GM12878 (cell line): ENCODE results near the gene FFAR2. TPM values are rescaled to one million over a fixed set of nuclear protein-coding genes. Genes with fewer than 3 reads are reported as not detected.

Experiments
- ATAC-seq: fragments of 200-7000 bp; cut with Tn5 transposase; 3 replicates; pipeline ENCODE4 v1.9.1; 2020; ENCODE audit warnings: mild to moderate bottlenecking, moderate library complexity
- BruUV-seq: library from RNA; stranded (reverse); fragments of 400-500 nt; replicated peaks from 2 replicates; lab custom pipeline; 2021; lab: Mats Ljungman, UMichigan
- CTCF ChIA-PET: fragments of 300-600 bp; sonication (Branson Sonifier 250); formaldehyde crosslinking; extraction: SDS; loops from one replicate; lab custom pipeline; 2021; ENCODE audit warnings: inconsistent platforms; lab: Yijun Ruan, JAX
- POLR2A ChIA-PET: fragments of 350-600 bp; formaldehyde crosslinking; extraction: SDS; loops from one replicate; lab custom pipeline; 2021; ENCODE audit warnings: inconsistent platforms; lab: Charles Lee
- RAD21 ChIA-PET: fragments of 300-600 bp; sonication (Branson Sonifier 250); formaldehyde crosslinking; loops from one replicate; lab custom pipeline; 2023; ENCODE audit warnings: antibody characterized with exemption; ENCODE audit not compliant: unreplicated experiment; lab: Charles Lee
- SMC1A ChIA-PET: fragments of 300-600 bp; sonication (Branson Sonifier 250); formaldehyde crosslinking; loops from one replicate; lab custom pipeline; 2023; ENCODE audit not compliant: unreplicated experiment, uncharacterized antibody; lab: Charles Lee
- DNase-seq: peaks from one replicate; pipeline ENCODE4 v3.0.0-alpha.2; 2011; ENCODE audit warnings: low read depth, low spot score
- FAIRE-seq: peaks from 3 replicates; lab custom pipeline; 2011; peaks lifted over from hg19 to GRCh38; lab: Jason Lieb, UNC
- H2AFZ ChIP-seq: 2 replicates; pipeline ENCODE4 v1.6.0; 2011; ENCODE audit warnings: low read depth, low read length, control low read depth; ENCODE audit not compliant: control insufficient read depth
- H3K27ac ChIP-seq: 2 replicates; pipeline ENCODE4 v1.5.1; 2011; ENCODE audit warnings: control low read depth; ENCODE audit not compliant: control insufficient read depth, insufficient read depth
- H3K27me3 ChIP-seq, 2 experiments: replicated peaks in 1 of 2; 2 replicates each; pipeline versions ENCODE4 v1.6.0 to v1.6.1; 2011; ENCODE audit warnings: low read length in 1 of 2; ENCODE audit not compliant: control insufficient read depth in 2 of 2, insufficient read depth in 2 of 2
- H3K36me3 ChIP-seq, 2 experiments: 2 replicates each; pipeline ENCODE4 v1.5.1; 2011; ENCODE audit warnings: low read length in 1 of 2; ENCODE audit not compliant: control insufficient read depth in 2 of 2, insufficient read depth in 2 of 2
- H3K4me1 ChIP-seq: 2 replicates; pipeline ENCODE4 v1.6.1; 2011; ENCODE audit warnings: mild to moderate bottlenecking, low read length, moderate library complexity, mixed read lengths; ENCODE audit not compliant: control insufficient read depth, insufficient read depth
- H3K4me2 ChIP-seq: 2 replicates; pipeline ENCODE4 v1.6.0; 2011; ENCODE audit warnings: control low read depth; ENCODE audit not compliant: control insufficient read depth, insufficient read depth
- H3K4me3 ChIP-seq: fragments of 200-600 bp; sonication (generic); 2 replicates; pipeline ENCODE4 v1.5.1; 2016
- H3K79me2 ChIP-seq: 2 replicates; pipeline ENCODE4 v1.6.0; 2011; ENCODE audit warnings: low read length; ENCODE audit not compliant: control insufficient read depth, insufficient read depth
- H3K9ac ChIP-seq: 2 replicates; pipeline ENCODE4 v1.8.0; 2011; ENCODE audit warnings: low read length, control low read depth, mixed read lengths; ENCODE audit not compliant: control insufficient read depth, insufficient read depth
- H3K9me3 ChIP-seq: replicated peaks from 3 replicates; pipeline ENCODE4 v1.5.1; 2011; ENCODE audit warnings: mild to moderate bottlenecking, low read length; ENCODE audit not compliant: control insufficient read depth, insufficient read depth
- H4K20me1 ChIP-seq: 2 replicates; pipeline ENCODE4 v1.6.0; 2011; ENCODE audit not compliant: control insufficient read depth, insufficient read depth
- BMI1 ChIP-seq: fragments of 450-650 bp; IDR thresholded peaks from 2 replicates; pipeline ENCODE4 v1.6.1; 2016; ENCODE audit warnings: mild to moderate bottlenecking, moderate library complexity, borderline replicate concordance
- HDGF ChIP-seq: fragments of 450-650 bp; IDR thresholded peaks from 2 replicates; pipeline ENCODE4 v1.6.1; 2016; ENCODE audit warnings: antibody characterized with exemption
- IKZF1 ChIP-seq: fragments of 450-650 bp; conservative IDR thresholded peaks from 2 replicates; pipeline ENCODE4 v1.6.1; 2017; ENCODE audit warnings: antibody characterized with exemption, mild to moderate bottlenecking
- KAT2A ChIP-seq: conservative IDR thresholded peaks from 2 replicates; pipeline ENCODE4 v1.6.1; 2011; ENCODE audit warnings: low read depth, low read length; ENCODE audit not compliant: control insufficient read depth
- NR2C2 ChIP-seq: IDR thresholded peaks from 2 replicates; pipeline ENCODE4 v1.6.1; 2011; ENCODE audit warnings: borderline replicate concordance, low read depth; ENCODE audit not compliant: control insufficient read depth, insufficient read length
- SUPT20H ChIP-seq: IDR thresholded peaks from 2 replicates; pipeline ENCODE4 v1.6.1; 2011; ENCODE audit warnings: low read depth, mild to moderate bottlenecking, low read length, moderate library complexity, borderline replicate concordance; ENCODE audit not compliant: control insufficient read depth
- ZBTB40 ChIP-seq: fragments of 450-650 bp; IDR thresholded peaks from 2 replicates; pipeline ENCODE4 v1.6.1; 2016; ENCODE audit warnings: mild to moderate bottlenecking, moderate library complexity, borderline replicate concordance
- ZNF207 ChIP-seq: fragments of 450-650 bp; IDR thresholded peaks from 2 replicates; pipeline ENCODE4 v1.6.1; 2014; ENCODE audit warnings: antibody characterized with exemption, mild to moderate bottlenecking, borderline replicate concordance
- WGBS: methylation state at CpG from one replicate; pipeline ENCODE4 v1.1.6; 2016; ENCODE audit warnings: low lambda C conversion rate; ENCODE audit not compliant: insufficient replicate concordance, insufficient coverage; ENCODE audit errors: missing lambda C conversion rate; 5-methylcytosine and 5-hydroxymethylcytosine counted together
- in situ Hi-C: fragments of 300-500 bp; cut with MboI; formaldehyde crosslinking; loops from 9 replicates; pipeline ENCODE4 v1.14.3; 2018; ENCODE audit warnings: mixed read lengths
- intact Hi-C: fragments of 100-400 bp; cut with micrococcal nuclease; formaldehyde crosslinking; loops from one replicate; pipeline ENCODE4 v1.14.2; 2022; ENCODE audit not compliant: unreplicated experiment
- polyA plus RNA-seq, 11 experiments: library from polyadenylated mRNA; depleted of rRNA in 4 of 11; unstranded in 6 of 11; stranded (reverse) in 5 of 11; fragments of >200 nt; fragmentation: Nextera tagmentation in 4 of 11; fragmentation: Illumina TruSeq in 1 of 11; extraction: Ambion mirVana in 4 of 11; extraction: Trizol in 1 of 11; gene quantifications; 1 replicate in 1 of 11; 2 replicates in 10 of 11; pipeline versions ENCODE4 v1.2.1 to v1.2.3, GENCODE V29; 2011 to 2016; ENCODE audit warnings: inconsistent platforms in 2 of 11, missing spikeins in 2 of 11, low read depth in 1 of 11
- total RNA-seq, 4 experiments: library from RNA; depleted of rRNA in 3 of 4; stranded (reverse); fragments of >200 nt in 3 of 4; fragmentation: Illumina TruSeq in 1 of 4; extraction: Trizol in 1 of 4; gene quantifications; 2 replicates each; pipeline versions ENCODE4 v1.2.1 to v1.2.3, GENCODE V29; 2013 to 2021
- TF ChIP-seq, protein P1 (sequence below): IDR thresholded peaks from 2 replicates; pipeline ENCODE4 v1.6.1; 2011; ENCODE audit warnings: borderline replicate concordance, low read depth, mild to moderate bottlenecking, moderate library complexity, low read length; ENCODE audit not compliant: insufficient read depth, poor library complexity, severe bottlenecking
- TF ChIP-seq, protein P2 (sequence below): IDR thresholded peaks from 2 replicates; pipeline ENCODE4 v1.6.1; 2011; ENCODE audit warnings: borderline replicate concordance, low read depth, mild to moderate bottlenecking, moderate library complexity, mixed read lengths, low read length; ENCODE audit not compliant: insufficient read depth; ENCODE audit errors: extremely low read length

FFAR2 gene
- total and polyA plus RNA-seq, 10 of the 15 experiments (the other 5 are each of a cell fraction or from before 2014, with no cell fraction given), result 0.05 to 4.0 (median 2.1) TPM

DNA sequence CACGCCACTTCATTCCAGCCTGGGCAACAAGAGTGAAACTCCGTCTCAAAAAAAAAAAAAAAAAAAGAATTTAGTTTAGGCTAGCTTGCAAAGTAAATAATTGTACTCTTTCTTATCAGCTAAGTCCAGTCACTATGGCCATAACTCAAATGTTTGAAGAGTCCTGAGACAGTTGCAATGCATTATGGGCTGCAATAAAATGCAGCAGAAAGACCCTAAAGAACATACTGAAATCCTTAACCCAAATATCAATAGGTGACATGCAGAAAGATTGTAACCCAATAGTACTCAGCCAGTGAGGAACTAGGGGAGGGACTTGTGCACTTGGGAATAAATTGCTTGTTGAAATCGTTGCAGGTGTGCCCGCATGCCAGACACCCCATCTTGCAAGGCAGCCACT lies 20.9 kb upstream of the FFAR2 start (continued):
- TF ChIP-seq, protein P1, sequence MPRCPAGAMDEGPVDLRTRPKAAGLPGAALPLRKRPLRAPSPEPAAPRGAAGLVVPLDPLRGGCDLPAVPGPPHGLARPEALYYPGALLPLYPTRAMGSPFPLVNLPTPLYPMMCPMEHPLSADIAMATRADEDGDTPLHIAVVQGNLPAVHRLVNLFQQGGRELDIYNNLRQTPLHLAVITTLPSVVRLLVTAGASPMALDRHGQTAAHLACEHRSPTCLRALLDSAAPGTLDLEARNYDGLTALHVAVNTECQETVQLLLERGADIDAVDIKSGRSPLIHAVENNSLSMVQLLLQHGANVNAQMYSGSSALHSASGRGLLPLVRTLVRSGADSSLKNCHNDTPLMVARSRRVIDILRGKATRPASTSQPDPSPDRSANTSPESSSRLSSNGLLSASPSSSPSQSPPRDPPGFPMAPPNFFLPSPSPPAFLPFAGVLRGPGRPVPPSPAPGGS, result no peak
- TF ChIP-seq NR2C2 (no peak), ZBTB40 (no peak), IKZF1 (no peak)

DNA sequence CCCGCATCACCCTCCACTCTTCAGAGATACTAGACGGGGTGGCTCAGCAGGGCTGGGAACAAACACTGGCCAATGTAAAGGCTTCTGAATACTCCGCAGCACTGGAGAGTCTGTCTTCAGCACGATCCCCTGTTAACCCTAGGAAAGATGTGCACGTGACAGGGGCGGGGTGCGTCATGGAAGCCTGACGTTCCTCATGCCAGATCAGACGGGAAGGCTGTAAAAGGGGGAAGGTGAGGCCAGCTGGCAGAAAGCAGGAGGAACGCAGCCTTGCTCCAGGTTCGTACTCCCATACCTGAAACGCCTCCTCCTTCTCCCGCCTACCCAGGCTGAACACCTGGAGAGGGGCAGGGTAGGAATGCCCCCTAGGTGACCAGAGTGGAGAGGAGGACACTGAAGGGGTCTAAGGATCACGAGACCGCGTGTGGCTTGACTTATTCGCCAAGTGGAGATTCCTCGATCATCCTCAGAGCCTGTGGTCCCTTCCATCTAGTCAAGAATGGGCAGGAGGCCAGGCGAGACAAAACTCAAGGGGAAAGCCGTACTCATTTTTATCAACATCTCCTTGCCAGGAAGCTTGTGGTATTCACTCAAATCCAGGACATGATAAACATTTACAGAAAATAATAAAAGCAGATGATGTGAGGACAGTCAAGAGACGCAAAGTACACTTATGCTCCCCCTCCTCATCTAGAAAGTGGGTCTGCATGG lies 18.2 kb upstream of the FFAR2 start:
- CTCF ChIA-PET, result interaction anchor here (0.9 to 1.9 kb wide), 3 partner anchors 9 to 33 kb away, joined by 3 to 6 read pairs (median 5); no protein-coding TSS in a partner anchor
- FAIRE-seq, result no peak
- H3K4me2 ChIP-seq, result no peak overlapping the region
- TF ChIP-seq SUPT20H (no peak), BMI1 (no peak), ZNF207 (no peak), HDGF (no peak), KAT2A (no peak)
- TF ChIP-seq, protein P2, sequence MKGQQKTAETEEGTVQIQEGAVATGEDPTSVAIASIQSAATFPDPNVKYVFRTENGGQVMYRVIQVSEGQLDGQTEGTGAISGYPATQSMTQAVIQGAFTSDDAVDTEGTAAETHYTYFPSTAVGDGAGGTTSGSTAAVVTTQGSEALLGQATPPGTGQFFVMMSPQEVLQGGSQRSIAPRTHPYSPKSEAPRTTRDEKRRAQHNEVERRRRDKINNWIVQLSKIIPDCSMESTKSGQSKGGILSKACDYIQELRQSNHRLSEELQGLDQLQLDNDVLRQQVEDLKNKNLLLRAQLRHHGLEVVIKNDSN, result no peak

More for the DNA sequence above, 18.2 kb upstream of the FFAR2 start:
- no peak overlapping the region for H3K9ac ChIP-seq
- H3K27me3 ChIP-seq, result no peaks in the 10 kb centered on the region
- 63% methylated on average over 21 of the region's 21 CpGs for WGBS
- peaks cover 3% of the 10 kb centered on the region; the same call in 1 of the 2 replicates for H3K4me1 ChIP-seq
- no peak overlapping the region for H3K4me3 ChIP-seq
- SMC1A ChIA-PET, result interaction anchor here (0.6 to 1.4 kb wide), 5 partner anchors 11 to 77 kb away, joined by 3 to 6 read pairs (median 3); no protein-coding TSS in a partner anchor
- POLR2A ChIA-PET, result interaction anchor here (1.0 kb wide), 1 partner anchor 12 kb away, joined by 5 read pairs; no protein-coding TSS in a partner anchor
- RAD21 ChIA-PET, result interaction anchor here (1.1 kb wide), 1 partner anchor 9 kb away, joined by 4 read pairs; no protein-coding TSS in a partner anchor
- intact Hi-C loops, result no loop called here
- H4K20me1 ChIP-seq, result no peaks in the 10 kb centered on the region
- DNase-seq (no peak), ATAC-seq (no peak)
- no peak overlapping the region for H3K27ac ChIP-seq
- no peaks in the 10 kb centered on the region for H3K36me3 ChIP-seq
- in situ Hi-C loops, result no loop called here
- H3K9me3 ChIP-seq, result peaks cover 5% of the 10 kb centered on the region; the same call in 2 of the 3 replicates
- BruUV-seq, result no TSS peak
- H2AFZ ChIP-seq, result no peak overlapping the region
- H3K79me2 ChIP-seq, result no peaks in the 10 kb centered on the region
